Fibroblast of skin of left quadriceps (primary cell): ENCODE measurements around the gene DDX54.

Experiments
- DNase-seq, 2 experiments: peaks; one replicate each; pipeline ENCODE4 v3.0.0-alpha.2; 2013; ENCODE audit warnings: low read depth in 2 of 2

The DDX54 gene

GRCh38 chr12:113185180-113186032 lies at the start of gene DDX54, which contains the start of gene RITA1:
TSS of gene DDX54 (minus strand) at chr12:113185478. CDS start at chr12:113185451, 27 bp downstream.
TSS of gene RITA1 (plus strand) at chr12:113185721. CDS start at chr12:113186747, 1,026 bp downstream.
- DNase-seq: peak in 1 of 2 experiments; percentile 42

- no peak for DNase-seq
These were observed 49.2 kb upstream of the DDX54 start for GRCh38 chr12:113234483-113234882.

GRCh38 chr12:113233967-113234366 lies 48.7 kb upstream of the DDX54 start:
- no peak for DNase-seq

- DNase-seq: no peak
These were observed 47.7 kb upstream of the DDX54 start for GRCh38 chr12:113232840-113233585.

- no peak for DNase-seq
These were observed 47.0 kb upstream of the DDX54 start for GRCh38 chr12:113232089-113232839.

GRCh38 chr12:113231235-113232088 lies 46.2 kb upstream of the DDX54 start:
- peak; percentile 72 to 73 for DNase-seq

- DNase-seq: no peak
These were observed 45.3 kb upstream of the DDX54 start for GRCh38 chr12:113230315-113231234.

GRCh38 chr12:113228394-113229028 lies 43.2 kb upstream of the DDX54 start:
- no peak for DNase-seq

GRCh38 chr12:113227686-113228391 lies 42.6 kb upstream of the DDX54 start:
- DNase-seq: no peak

GRCh38 chr12:113226696-113227568 lies 41.7 kb upstream of the DDX54 start:
- no peak for DNase-seq

- DNase-seq: no peak
These were observed 39.7 kb upstream of the DDX54 start for GRCh38 chr12:113224955-113225354.

- peak; percentile 81 for DNase-seq
These were observed 37.7 kb upstream of the DDX54 start for GRCh38 chr12:113222730-113223531.

GRCh38 chr12:113221997-113222729 lies 36.9 kb upstream of the DDX54 start:
- DNase-seq: no peak

- peak; percentile 100 for DNase-seq
These were observed 36.1 kb upstream of the DDX54 start, which contains the start of gene TPCN1 for GRCh38 chr12:113221181-113221996. TSS of gene TPCN1 (plus strand) at chr12:113221464. CDS start at chr12:113226853, 5,389 bp downstream.

GRCh38 chr12:113220593-113221180 lies 35.4 kb upstream of the DDX54 start:
- no peak for DNase-seq
